SKM-1 treated with dmso at 0.1 percent for 144 hours (cell line): Measurements from ENCODE around the gene TCF4.

ENCODE experiments used
- DNase-seq: peaks from one replicate; lab custom pipeline; 2025; ENCODE audit not compliant: unreplicated experiment; lab: John Stamatoyannopoulos, UW

TCF4 gene

GRCh38 chr18:55247032-55247431 is 341.0 kb downstream of the TCF4 start:
- DNase-seq = no peak

GRCh38 chr18:55246278-55246677 is 341.7 kb downstream of the TCF4 start:
- no peak for DNase-seq

GRCh38 chr18:55245211-55245614 is 342.8 kb downstream of the TCF4 start:
- DNase-seq = no peak

GRCh38 chr18:55244546-55244945 is 343.4 kb downstream of the TCF4 start:
- DNase-seq = no peak

- DNase-seq = no peak
Measured at GRCh38 chr18:55243857-55244256, 344.1 kb downstream of the TCF4 start.

- DNase-seq = no peak
Measured at GRCh38 chr18:55243255-55243654, 344.7 kb downstream of the TCF4 start.

- DNase-seq = no peak
Measured at GRCh38 chr18:55240978-55241377, 347.0 kb downstream of the TCF4 start.

- no peak for DNase-seq
Measured at GRCh38 chr18:55239740-55240139, 348.3 kb downstream of the TCF4 start.

GRCh38 chr18:55237660-55238059 is 350.3 kb downstream of the TCF4 start:
- DNase-seq = no peak

GRCh38 chr18:55236150-55236931 is 351.7 kb downstream of the TCF4 start:
- peak; percentile 33 for DNase-seq

- DNase-seq = no peak
Measured at GRCh38 chr18:55235094-55235461, 352.9 kb downstream of the TCF4 start.

GRCh38 chr18:55234366-55235093 is 353.5 kb downstream of the TCF4 start:
- peak; percentile 10 for DNase-seq

- DNase-seq = no peak
Measured at GRCh38 chr18:55233857-55234256, 354.1 kb downstream of the TCF4 start.

- DNase-seq = no peak
Measured at GRCh38 chr18:55232506-55232905, 355.5 kb downstream of the TCF4 start.

- DNase-seq = no peak
Measured at GRCh38 chr18:55229682-55230081, 358.3 kb downstream of the TCF4 start.

- no peak for DNase-seq
Measured at GRCh38 chr18:55228707-55229106, 359.3 kb downstream of the TCF4 start.

GRCh38 chr18:55228191-55228590 is 359.8 kb downstream of the TCF4 start:
- DNase-seq = no peak

GRCh38 chr18:55227771-55228170 is 360.2 kb downstream of the TCF4 start:
- DNase-seq = no peak

GRCh38 chr18:55226044-55226443 is 361.9 kb downstream of the TCF4 start:
- DNase-seq = no peak

GRCh38 chr18:55224086-55224625 is 363.8 kb downstream of the TCF4 start:
- DNase-seq = no peak

- DNase-seq = no peak
Measured at GRCh38 chr18:55221622-55222021, 366.4 kb downstream of the TCF4 start.

- no peak for DNase-seq
Measured at GRCh38 chr18:55220523-55220922, 367.5 kb downstream of the TCF4 start.
